Measurements from ENCODE around the gene TNF. TPM values are rescaled to one million over a fixed set of nuclear protein-coding genes. Genes with fewer than 3 reads are reported as not detected.

TNF gene
- total and polyA plus RNA-seq, 2 donors (not counting 3 experiments of a cell fraction or from before 2014, with no cell fraction given): not detected

- no peak for TF ChIP-seq EZH2 (IDR thresholded peaks at IDR 0.05; ENCODE audit: borderline replicate concordance, low read depth, low read length, severe bottlenecking)
- no peak for TF ChIP-seq CTCF (IDR thresholded peaks at IDR 0.05; ENCODE audit: extremely low read depth in 1 of 2, insufficient read depth in 1 of 2, low read depth in 1 of 2, low read length in 2 of 2)
- no peak for TF ChIP-seq JUN (IDR thresholded peaks at IDR 0.05; ENCODE audit: borderline replicate concordance, insufficient read depth, insufficient read length, low read depth)
- TF ChIP-seq POLR2AphosphoS5 (IDR thresholded peaks at IDR 0.05; ENCODE audit: insufficient read depth, low read depth, low read length): no peak
- TF ChIP-seq MYC (IDR thresholded peaks at IDR 0.05; ENCODE audit: low read depth, low read length): no peak
- TF ChIP-seq MAX (IDR thresholded peaks at IDR 0.05; ENCODE audit: insufficient read depth, insufficient read length): no peak
- TF ChIP-seq POLR2A (IDR thresholded peaks at IDR 0.05; ENCODE audit: low read depth, low read length): no peak
- TF ChIP-seq FOS (IDR thresholded peaks at IDR 0.05; ENCODE audit: borderline replicate concordance, insufficient read depth, low read length): no peak
- TF ChIP-seq GATA2 (IDR thresholded peaks at IDR 0.05; ENCODE audit: insufficient read depth, insufficient read length, low read depth, low read length): no peak
- H3K4me3 ChIP-seq (replicated peaks in 1 of 3; ENCODE audit: insufficient read depth in 1 of 3, low read depth in 1 of 3, low read length in 3 of 3): no peak overlapping the region
- POLR2A ChIA-PET: no interaction called here
- no peak for DNase-seq (ENCODE audit: low read depth, low spot score)
- H3K4me2 ChIP-seq (ENCODE audit: insufficient read depth, low read length): no peak overlapping the region
- no peak overlapping the region for H3K27ac ChIP-seq (ENCODE audit: insufficient read depth, low read depth, low read length)
- no peaks in the 10 kb centered on the region for H3K4me1 ChIP-seq (ENCODE audit: control insufficient read depth, extremely low read depth, insufficient read depth, low read length)
- no peaks in the 10 kb centered on the region for H3K36me3 ChIP-seq (ENCODE audit: control insufficient read depth in 2 of 2, extremely low read depth in 1 of 2, insufficient read depth in 2 of 2, low read length in 2 of 2)
- peaks cover 0 to 3% of the 10 kb centered on the region in 2 experiments for H3K27me3 ChIP-seq (ENCODE audit: control insufficient read depth in 2 of 2, insufficient read depth in 2 of 2, low read length in 2 of 2)
- no peak overlapping the region for H2AFZ ChIP-seq (ENCODE audit: low read depth, low read length)
- intact Hi-C loops (cut with micrococcal nuclease): no loop called here
- H3K9ac ChIP-seq (replicated peaks; ENCODE audit: extremely low read depth, insufficient read depth, low read length): no peak overlapping the region
- no peaks in the 10 kb centered on the region for H4K20me1 ChIP-seq (replicated peaks; ENCODE audit: control insufficient read depth, extremely low read depth, insufficient read depth, low read length)
- H3K9me3 ChIP-seq (replicated peaks; ENCODE audit: control insufficient read depth, insufficient read depth, low read length): no peaks in the 10 kb centered on the region
- no TSS peak for BruUV-seq (replicated peaks)
- dilution Hi-C loops (cut with MboI; ENCODE audit: extremely low pct_ligation_motif_present, low sequenced_read_pairs): no loop called here
- no peaks in the 10 kb centered on the region for H3K9me1 ChIP-seq (replicated peaks; ENCODE audit: control insufficient read depth, extremely low read depth, insufficient read depth, low read length)
- CTCF ChIA-PET: interaction anchor here (0.7 to 2.1 kb wide), 4 partner anchors 9 to 60 kb away, joined by 4 to 10 read pairs (median 6); no protein-coding TSS in a partner anchor
- no peaks in the 10 kb centered on the region for H3K79me2 ChIP-seq (ENCODE audit: control insufficient read depth, insufficient read depth, low read length)
- FAIRE-seq: no peak
Observed at GRCh38 chr6:31610968-31611367, 35.6 kb downstream of the TNF start.

Measured in endothelial cell of umbilical vein (primary cell).